Endothelial cell of umbilical vein (primary cell): ENCODE results near the gene HBP1. TPM values are rescaled to one million over a fixed set of nuclear protein-coding genes. Genes with fewer than 3 reads are reported as not detected.

Experiments
- BruUV-seq: library from RNA; stranded (reverse); fragments of 400-500 nt; replicated peaks from 2 replicates; lab custom pipeline; 2021; lab: Mats Ljungman, UMichigan
- CTCF ChIA-PET: fragments of 300-600, 350-600 bp; sonication (Branson Sonifier 250); formaldehyde crosslinking; loops from one replicate; lab custom pipeline; 2021; ENCODE audit warnings: antibody characterized with exemption, inconsistent platforms; lab: Charles Lee
- POLR2A ChIA-PET: fragments of 300-600, 350-600 bp; sonication (Branson Sonifier 250); formaldehyde crosslinking; loops from one replicate; lab custom pipeline; 2021; ENCODE audit warnings: antibody characterized with exemption, inconsistent platforms; lab: Charles Lee
- DNase-seq: peaks from one replicate; pipeline ENCODE4 v3.0.0-alpha.2; 2011; ENCODE audit warnings: low read depth, low spot score
- FAIRE-seq: peaks from 2 replicates; lab custom pipeline; 2011; peaks lifted over from hg19 to GRCh38; lab: Jason Lieb, UNC
- H2AFZ ChIP-seq: 2 replicates; pipeline ENCODE4 v1.6.0; 2012; ENCODE audit warnings: low read depth, low read length, control low read depth, inconsistent platforms
- H3K27ac ChIP-seq: 2 replicates; pipeline ENCODE4 v1.5.1; 2011; ENCODE audit warnings: low read depth, mild to moderate bottlenecking, control low read depth, low read length, moderate library complexity; ENCODE audit not compliant: insufficient read depth
- H3K27me3 ChIP-seq, 2 experiments: 2 replicates each; pipeline versions ENCODE4 v1.6.0 to v1.6.1; 2011; ENCODE audit warnings: low read length in 2 of 2, mixed read lengths in 1 of 2; ENCODE audit not compliant: control insufficient read depth in 2 of 2, insufficient read depth in 2 of 2
- H3K36me3 ChIP-seq, 2 experiments: 2 replicates in 1 of 2; 3 replicates in 1 of 2; pipeline ENCODE4 v1.5.1; 2011; ENCODE audit warnings: low read length in 2 of 2, mild to moderate bottlenecking in 1 of 2, moderate library complexity in 1 of 2; ENCODE audit not compliant: control insufficient read depth in 2 of 2, insufficient read depth in 2 of 2; ENCODE audit errors: extremely low read depth in 1 of 2
- H3K4me1 ChIP-seq: 3 replicates; pipeline ENCODE4 v1.5.1; 2011; ENCODE audit warnings: mild to moderate bottlenecking, low read length; ENCODE audit not compliant: control insufficient read depth, insufficient read depth; ENCODE audit errors: extremely low read depth
- H3K4me2 ChIP-seq: 2 replicates; pipeline ENCODE4 v1.6.1; 2011; ENCODE audit warnings: low read length, control low read depth, mixed read lengths; ENCODE audit not compliant: insufficient read depth
- H3K4me3 ChIP-seq, 3 experiments: fragments of 200-600 bp in 1 of 3; sonication (generic), shearing (Covaris generic) in 1 of 3; replicated peaks in 1 of 3; 2 replicates each; pipeline ENCODE4 v1.5.1; 2011 to 2016; ENCODE audit warnings: control low read depth in 3 of 3, low read length in 3 of 3, mild to moderate bottlenecking in 2 of 3, inconsistent platforms in 1 of 3, low read depth in 1 of 3, moderate library complexity in 1 of 3; ENCODE audit not compliant: insufficient read depth in 1 of 3
- H3K79me2 ChIP-seq: 2 replicates; pipeline ENCODE4 v1.6.0; 2012; ENCODE audit warnings: low read length, inconsistent platforms; ENCODE audit not compliant: control insufficient read depth, insufficient read depth
- H3K9ac ChIP-seq: replicated peaks from 2 replicates; pipeline ENCODE3; 2011; ENCODE audit warnings: low read length, control low read depth; ENCODE audit not compliant: insufficient read depth; ENCODE audit errors: extremely low read depth
- H3K9me1 ChIP-seq: replicated peaks from 3 replicates; pipeline ENCODE4 v1.6.0; 2011; ENCODE audit warnings: mild to moderate bottlenecking, low read length; ENCODE audit not compliant: control insufficient read depth, insufficient read depth; ENCODE audit errors: extremely low read depth
- H3K9me3 ChIP-seq: replicated peaks from 2 replicates; pipeline ENCODE4 v1.5.1; 2012; ENCODE audit warnings: low read length, inconsistent platforms; ENCODE audit not compliant: control insufficient read depth, insufficient read depth
- H4K20me1 ChIP-seq: replicated peaks from 2 replicates; pipeline ENCODE3; 2011; ENCODE audit warnings: mild to moderate bottlenecking, low read length; ENCODE audit not compliant: control insufficient read depth, insufficient read depth; ENCODE audit errors: extremely low read depth
- CTCF ChIP-seq, 2 donors: IDR thresholded peaks; 1 replicate in 1 of 2; 2 replicates in 1 of 2; pipeline ENCODE4 v1.5.1; 2011; ENCODE audit warnings: low read length in 2 of 2, mild to moderate bottlenecking in 2 of 2, moderate library complexity in 2 of 2, control low read depth in 1 of 2, inconsistent platforms in 1 of 2, low read depth in 1 of 2; ENCODE audit not compliant: insufficient read depth in 1 of 2; ENCODE audit errors: extremely low read depth in 1 of 2
- EZH2 ChIP-seq: IDR thresholded peaks from 2 replicates; pipeline ENCODE4 v1.6.1; 2012; ENCODE audit warnings: borderline replicate concordance, low read depth, mild to moderate bottlenecking, moderate library complexity, low read length, inconsistent platforms; ENCODE audit not compliant: severe bottlenecking
- FOS ChIP-seq: IDR thresholded peaks from 2 replicates; pipeline ENCODE4 v1.6.1; 2011; ENCODE audit warnings: mild to moderate bottlenecking, low read length, moderate library complexity, borderline replicate concordance; ENCODE audit not compliant: insufficient read depth
- GATA2 ChIP-seq: IDR thresholded peaks from 2 replicates; pipeline ENCODE4 v1.7.0; 2011; ENCODE audit warnings: low read depth, mild to moderate bottlenecking, moderate library complexity, mixed read lengths, low read length; ENCODE audit not compliant: insufficient read length, insufficient read depth
- JUN ChIP-seq: IDR thresholded peaks from 2 replicates; pipeline ENCODE4 v1.6.1; 2011; ENCODE audit warnings: borderline replicate concordance, low read depth; ENCODE audit not compliant: insufficient read length, insufficient read depth
- MYC ChIP-seq: IDR thresholded peaks from one replicate; pipeline ENCODE4 v1.6.1; 2011; ENCODE audit warnings: mild to moderate bottlenecking, low read depth, low read length
- POLR2A ChIP-seq: IDR thresholded peaks from 2 replicates; pipeline ENCODE4 v1.6.1; 2012; ENCODE audit warnings: low read depth, mild to moderate bottlenecking, control low read depth, low read length
- POLR2AphosphoS5 ChIP-seq: IDR thresholded peaks from 2 replicates; pipeline ENCODE4 v1.6.1; 2012; ENCODE audit warnings: low read depth, mild to moderate bottlenecking, control low read depth, low read length, moderate library complexity; ENCODE audit not compliant: insufficient read depth
- dilution Hi-C: fragments of 300-500 bp; cut with MboI; formaldehyde crosslinking; loops from one replicate; pipeline ENCODE4 v1.15.0; 2019; ENCODE audit warnings: low sequenced_read_pairs; ENCODE audit not compliant: extremely low pct_ligation_motif_present
- intact Hi-C: fragments of 100-400 bp; cut with micrococcal nuclease; formaldehyde crosslinking; loops from one replicate; pipeline ENCODE4 v1.10.0; 2022
- polyA plus RNA-seq, 4 experiments: library from polyadenylated mRNA; depleted of rRNA in 3 of 4; stranded (reverse) in 3 of 4; unstranded in 1 of 4; fragments of >200 nt; gene quantifications; 2 replicates each; pipeline versions ENCODE4 v1.2.1 to v1.2.3, GENCODE V29; 2011 to 2012; ENCODE audit warnings: missing spikeins in 1 of 4
- total RNA-seq: library from RNA; stranded (reverse); gene quantifications from 2 replicates; pipeline ENCODE4 v1.2.3, GENCODE V29; 2021
- TF ChIP-seq, protein P1 (sequence below): IDR thresholded peaks from 2 replicates; pipeline ENCODE4 v1.6.1; 2011; ENCODE audit not compliant: insufficient read depth, insufficient read length

Gene HBP1
- total and polyA plus RNA-seq, 2 donors (not counting 3 experiments of a cell fraction or from before 2014, with no cell fraction given): 49.6 to 63.4 TPM

DNA sequence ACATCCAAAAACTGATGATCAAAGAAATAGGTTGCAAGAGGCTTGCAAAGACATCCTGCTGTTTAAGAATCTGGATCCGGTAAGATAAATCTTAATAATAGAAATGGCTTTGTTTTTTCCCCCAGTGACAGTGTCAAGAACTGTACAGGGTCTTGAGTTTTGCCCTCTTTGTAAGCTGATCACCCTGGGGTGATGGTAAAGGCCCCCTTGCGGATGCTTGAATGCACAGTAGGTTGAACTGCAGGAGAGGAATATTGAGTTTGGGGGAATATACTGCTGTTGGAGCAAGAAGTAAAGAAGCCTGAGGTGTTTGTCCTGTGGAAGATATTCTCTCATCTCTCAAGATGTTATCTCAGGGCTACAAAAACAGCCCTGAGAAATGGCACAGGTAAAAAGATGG lies 40.6 kb upstream of the HBP1 start:
- DNase-seq: no peak
- no peak for TF ChIP-seq POLR2A
- TF ChIP-seq, protein P1, sequence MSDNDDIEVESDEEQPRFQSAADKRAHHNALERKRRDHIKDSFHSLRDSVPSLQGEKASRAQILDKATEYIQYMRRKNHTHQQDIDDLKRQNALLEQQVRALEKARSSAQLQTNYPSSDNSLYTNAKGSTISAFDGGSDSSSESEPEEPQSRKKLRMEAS: no peak
- no peak for TF ChIP-seq JUN
- TF ChIP-seq FOS: no peak
- TF ChIP-seq POLR2AphosphoS5: no peak
- no peak for TF ChIP-seq CTCF (IDR thresholded peaks at IDR 0.05; ENCODE audit: extremely low read depth in 1 of 2, insufficient read depth in 1 of 2, low read depth in 1 of 2, low read length in 2 of 2)
- no peak for TF ChIP-seq MYC
- no peak for TF ChIP-seq GATA2
- no peak for TF ChIP-seq EZH2
- ChIA-PET POLR2A (no interaction called here), CTCF (interaction anchor here (1.5 kb wide), 1 partner anchor 9 kb away, joined by 3 read pairs; no protein-coding TSS in a partner anchor)
- Histone ChIP-seq H3K9ac (no peak overlapping the region), H4K20me1 (no peaks in the 10 kb centered on the region), H3K36me3 (peaks cover 0 to 2% of the 10 kb centered on the region in 2 experiments), H3K4me1 (no peaks in the 10 kb centered on the region), H3K27me3 (no peaks in the 10 kb centered on the region), H3K4me3 (no peak overlapping the region), H3K9me1 (no peaks in the 10 kb centered on the region), H3K27ac (no peak overlapping the region), H3K79me2 (no peaks in the 10 kb centered on the region), H3K4me2 (no peak overlapping the region), H3K9me3 (no peaks in the 10 kb centered on the region), H2AFZ (no peak overlapping the region)
- BruUV-seq: no TSS peak
- intact Hi-C loops: no loop called here
- no peak for FAIRE-seq
- dilution Hi-C loops: no loop called here
